GM12874 (cell line): ENCODE results near the gene PCDH15.

ENCODE experiments used
- TF ChIP-seq, protein P1 (sequence below): IDR thresholded peaks from 2 replicates; pipeline ENCODE4 v1.5.1; 2011; ENCODE audit warnings: low read depth, mild to moderate bottlenecking, control low read depth, low read length, moderate library complexity; ENCODE audit not compliant: insufficient read depth

PCDH15 gene

DNA sequence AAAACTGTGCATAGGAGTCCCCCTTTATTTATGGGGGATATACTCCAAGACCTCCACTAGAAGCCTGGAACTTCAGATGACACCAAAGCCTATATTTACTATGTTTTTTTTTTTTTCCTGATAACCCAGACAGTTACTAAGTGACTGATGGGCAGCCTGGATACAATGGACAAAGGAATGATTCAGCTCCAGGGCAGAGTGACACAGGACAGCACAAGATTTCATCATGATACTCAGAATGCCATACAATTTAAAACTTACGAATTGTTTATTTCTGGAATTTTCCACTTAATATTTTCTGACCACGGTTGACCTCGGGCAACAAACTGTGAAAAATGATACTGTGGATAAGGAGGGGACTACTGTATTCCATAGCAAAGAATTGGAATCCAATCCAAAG is 843.6 kb downstream of the PCDH15 start:
- TF ChIP-seq, protein P1, sequence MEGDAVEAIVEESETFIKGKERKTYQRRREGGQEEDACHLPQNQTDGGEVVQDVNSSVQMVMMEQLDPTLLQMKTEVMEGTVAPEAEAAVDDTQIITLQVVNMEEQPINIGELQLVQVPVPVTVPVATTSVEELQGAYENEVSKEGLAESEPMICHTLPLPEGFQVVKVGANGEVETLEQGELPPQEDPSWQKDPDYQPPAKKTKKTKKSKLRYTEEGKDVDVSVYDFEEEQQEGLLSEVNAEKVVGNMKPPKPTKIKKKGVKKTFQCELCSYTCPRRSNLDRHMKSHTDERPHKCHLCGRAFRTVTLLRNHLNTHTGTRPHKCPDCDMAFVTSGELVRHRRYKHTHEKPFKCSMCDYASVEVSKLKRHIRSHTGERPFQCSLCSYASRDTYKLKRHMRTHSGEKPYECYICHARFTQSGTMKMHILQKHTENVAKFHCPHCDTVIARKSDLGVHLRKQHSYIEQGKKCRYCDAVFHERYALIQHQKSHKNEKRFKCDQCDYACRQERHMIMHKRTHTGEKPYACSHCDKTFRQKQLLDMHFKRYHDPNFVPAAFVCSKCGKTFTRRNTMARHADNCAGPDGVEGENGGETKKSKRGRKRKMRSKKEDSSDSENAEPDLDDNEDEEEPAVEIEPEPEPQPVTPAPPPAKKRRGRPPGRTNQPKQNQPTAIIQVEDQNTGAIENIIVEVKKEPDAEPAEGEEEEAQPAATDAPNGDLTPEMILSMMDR, result no peak

DNA sequence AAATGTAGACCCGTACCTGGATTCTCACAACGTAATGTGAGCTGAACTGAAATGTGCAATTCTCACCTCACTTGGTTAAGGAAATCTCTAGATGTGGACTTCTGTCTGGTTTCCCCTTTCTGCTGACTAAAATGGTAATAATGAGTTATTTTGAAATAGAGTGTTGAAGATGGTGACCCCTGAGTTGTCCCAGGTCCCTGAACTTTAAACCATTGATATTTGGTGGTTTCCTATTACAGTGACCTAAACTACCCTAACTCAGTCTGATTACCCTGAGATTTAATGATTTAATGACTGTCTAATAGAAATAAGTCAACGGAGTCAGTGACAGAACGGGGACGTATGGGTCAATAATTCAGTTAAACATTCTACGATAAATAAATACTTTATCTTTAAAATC is 845.9 kb downstream of the PCDH15 start:
- TF ChIP-seq, protein P1, result no peak

DNA sequence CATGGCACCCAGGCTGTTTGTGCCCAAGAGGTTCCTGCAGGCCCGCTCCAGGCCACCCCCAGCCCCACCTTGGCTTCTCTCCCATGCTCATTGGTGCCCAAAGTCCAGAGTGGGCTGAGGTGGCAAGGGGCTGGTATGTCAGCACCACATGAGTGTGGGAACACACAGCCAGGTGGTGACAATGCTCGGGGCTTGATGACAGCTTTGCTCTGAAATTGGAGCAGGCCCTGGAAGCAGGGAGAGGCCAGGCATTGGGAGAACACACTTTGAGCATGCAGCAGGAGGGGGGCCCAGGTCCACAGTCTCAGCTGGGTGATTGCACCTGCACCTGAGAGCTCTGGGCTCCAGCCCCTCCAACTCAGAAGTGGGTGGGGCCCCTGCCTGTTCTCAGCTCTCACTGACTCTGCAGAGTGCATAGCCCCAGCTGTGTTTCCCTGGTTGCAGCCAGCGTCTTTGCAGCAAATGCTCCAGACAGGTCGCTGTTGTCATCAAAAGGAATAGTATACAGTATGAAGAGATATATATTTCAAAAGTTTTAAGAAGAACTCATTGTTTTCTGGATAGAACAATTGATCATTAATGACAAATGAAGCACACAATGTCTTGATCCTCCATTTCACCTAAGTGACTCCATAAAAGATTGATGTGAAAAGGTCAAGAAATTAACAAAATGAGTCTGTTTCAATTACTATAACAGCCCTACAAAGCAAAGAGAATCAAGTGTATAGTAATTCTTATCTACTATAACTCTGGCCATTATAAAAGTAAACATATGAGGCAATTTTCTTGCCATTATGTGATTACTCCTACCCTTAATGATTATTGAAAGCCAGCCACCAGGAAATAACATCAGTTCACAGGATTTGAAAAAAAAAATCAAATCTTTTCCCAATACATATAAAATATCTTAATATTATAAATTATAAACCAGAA is 848.1 kb downstream of the PCDH15 start:
- TF ChIP-seq, protein P1, result no peak

DNA sequence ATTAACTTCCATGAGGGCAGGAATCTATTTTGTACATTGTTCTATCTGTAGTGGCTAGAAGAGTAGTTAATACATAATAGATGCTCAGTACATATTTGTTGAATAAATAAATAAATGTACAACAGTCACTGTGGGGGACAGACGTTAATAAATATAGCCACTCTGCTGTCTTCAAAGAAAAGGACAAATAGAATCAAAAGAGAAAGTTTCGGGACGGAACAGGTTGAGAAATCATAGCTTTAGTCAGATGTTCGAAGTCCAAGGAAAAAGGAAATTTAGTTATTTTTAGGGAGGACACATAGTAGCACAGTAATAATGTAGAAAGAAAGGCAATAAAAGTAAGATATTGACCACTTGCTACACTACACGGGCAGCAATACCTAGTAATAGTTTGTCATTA is 861.4 kb downstream of the PCDH15 start:
- TF ChIP-seq, protein P1, result no peak

DNA sequence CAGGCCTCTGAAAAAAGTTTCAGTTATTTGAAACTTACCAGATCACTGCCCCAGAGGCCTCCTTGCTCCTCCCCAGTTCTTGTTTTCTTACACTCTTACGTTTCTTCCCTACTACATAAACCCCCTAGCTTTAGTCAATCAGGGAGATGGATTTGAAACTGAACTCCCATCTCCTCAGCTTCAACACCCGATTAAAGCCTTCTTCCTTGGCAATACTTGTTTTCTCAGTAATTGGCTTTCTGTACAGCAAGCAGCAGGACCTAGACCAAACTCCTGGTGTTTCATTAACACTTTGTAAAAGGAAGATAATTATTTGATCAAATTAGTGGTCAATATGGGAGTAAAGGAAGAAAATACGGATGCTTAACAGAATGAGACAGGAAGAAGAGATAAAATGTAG is 870.4 kb downstream of the PCDH15 start:
- TF ChIP-seq, protein P1, result no peak

DNA sequence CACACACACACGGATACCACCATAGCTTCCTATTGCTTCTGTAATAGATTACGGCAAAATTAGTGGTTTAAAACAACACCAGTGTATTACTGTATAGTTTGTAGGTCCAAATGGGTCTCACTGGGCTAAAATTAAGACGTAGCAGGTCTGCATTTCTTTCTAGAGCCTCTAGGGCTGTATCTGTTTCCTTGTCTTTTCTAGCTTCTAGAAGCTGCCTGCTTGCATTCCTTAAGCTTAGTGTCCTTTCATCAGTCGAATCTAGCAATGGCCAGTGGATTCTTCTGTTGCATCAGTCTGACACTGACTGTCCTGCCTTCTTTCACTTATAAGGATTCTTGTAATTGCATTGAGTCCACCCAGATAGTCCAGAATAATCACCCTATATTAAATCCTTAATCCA is 882.3 kb downstream of the PCDH15 start:
- TF ChIP-seq, protein P1, result no peak

DNA sequence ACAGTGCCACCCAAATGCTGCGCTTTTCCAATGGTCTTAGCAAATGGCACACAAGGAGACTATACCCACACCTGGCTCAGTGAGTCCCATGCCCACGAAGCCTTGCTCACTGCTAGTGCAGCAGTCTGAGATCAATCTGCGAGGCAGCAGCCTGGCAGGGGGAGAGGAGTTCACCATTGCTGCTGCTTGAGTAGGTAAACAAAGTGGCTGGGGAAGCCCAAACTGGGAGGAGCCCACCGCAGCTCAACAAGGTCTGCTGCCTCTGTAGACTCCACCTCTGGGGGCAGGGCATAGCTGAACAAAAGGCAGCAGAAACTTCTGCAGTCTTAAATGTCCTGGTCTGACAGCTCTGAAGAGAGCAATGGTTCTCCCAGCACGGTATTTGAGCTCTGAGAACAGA is 891.2 kb downstream of the PCDH15 start:
- TF ChIP-seq, protein P1, result no peak
